HG02852 (cell line): ENCODE results near the gene RAB43.

Source experiments
- ATAC-seq: cut with Tn5 transposase; IDR thresholded peaks from one replicate; pipeline ENCODE4 v1.9.1; 2021; ENCODE audit warnings: mild to moderate bottlenecking, moderate library complexity; ENCODE audit not compliant: unreplicated experiment

The RAB43 gene

DNA sequence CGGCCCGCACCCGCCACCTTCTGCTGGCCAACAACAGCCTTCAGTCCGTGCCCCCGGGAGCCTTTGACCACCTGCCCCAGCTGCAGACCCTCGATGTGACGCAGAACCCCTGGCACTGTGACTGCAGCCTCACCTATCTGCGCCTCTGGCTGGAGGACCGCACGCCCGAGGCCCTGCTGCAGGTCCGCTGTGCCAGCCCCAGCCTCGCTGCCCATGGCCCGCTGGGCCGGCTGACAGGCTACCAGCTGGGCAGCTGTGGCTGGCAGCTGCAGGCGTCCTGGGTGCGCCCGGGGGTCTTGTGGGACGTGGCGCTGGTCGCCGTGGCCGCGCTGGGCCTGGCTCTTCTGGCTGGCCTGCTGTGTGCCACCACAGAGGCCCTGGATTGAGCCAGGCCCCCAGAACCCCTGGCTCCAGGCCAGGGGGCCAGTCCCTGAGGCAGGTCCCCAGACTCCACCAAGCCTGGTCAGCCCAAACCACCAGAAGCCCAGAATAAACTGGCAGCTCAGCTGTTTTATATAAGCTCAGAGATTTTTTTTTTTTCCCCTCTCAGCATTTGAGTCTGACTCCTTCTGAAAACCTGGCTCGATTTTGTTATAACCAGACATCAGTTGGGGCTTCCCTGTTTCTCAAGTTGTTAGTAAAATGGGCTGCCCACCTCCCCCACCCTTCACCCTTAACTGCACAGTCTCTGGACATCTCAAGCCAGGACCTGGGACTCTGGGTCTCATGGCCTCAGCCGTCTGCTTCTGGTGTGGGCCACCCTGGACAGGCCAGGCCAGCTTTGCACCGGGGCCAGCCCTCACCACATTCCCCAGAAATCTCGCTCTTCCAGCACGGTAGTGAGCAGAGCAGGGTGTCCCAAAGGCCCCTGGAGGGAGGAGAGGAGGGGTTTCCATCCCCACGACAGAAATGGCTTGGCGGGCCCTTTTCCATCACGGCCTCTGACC is 59.4 kb downstream of the RAB43 start:
- ATAC-seq = no peak

GRCh38 chr3:129061023-129061887 is 60.3 kb downstream of the RAB43 start:
- ATAC-seq = no peak

DNA sequence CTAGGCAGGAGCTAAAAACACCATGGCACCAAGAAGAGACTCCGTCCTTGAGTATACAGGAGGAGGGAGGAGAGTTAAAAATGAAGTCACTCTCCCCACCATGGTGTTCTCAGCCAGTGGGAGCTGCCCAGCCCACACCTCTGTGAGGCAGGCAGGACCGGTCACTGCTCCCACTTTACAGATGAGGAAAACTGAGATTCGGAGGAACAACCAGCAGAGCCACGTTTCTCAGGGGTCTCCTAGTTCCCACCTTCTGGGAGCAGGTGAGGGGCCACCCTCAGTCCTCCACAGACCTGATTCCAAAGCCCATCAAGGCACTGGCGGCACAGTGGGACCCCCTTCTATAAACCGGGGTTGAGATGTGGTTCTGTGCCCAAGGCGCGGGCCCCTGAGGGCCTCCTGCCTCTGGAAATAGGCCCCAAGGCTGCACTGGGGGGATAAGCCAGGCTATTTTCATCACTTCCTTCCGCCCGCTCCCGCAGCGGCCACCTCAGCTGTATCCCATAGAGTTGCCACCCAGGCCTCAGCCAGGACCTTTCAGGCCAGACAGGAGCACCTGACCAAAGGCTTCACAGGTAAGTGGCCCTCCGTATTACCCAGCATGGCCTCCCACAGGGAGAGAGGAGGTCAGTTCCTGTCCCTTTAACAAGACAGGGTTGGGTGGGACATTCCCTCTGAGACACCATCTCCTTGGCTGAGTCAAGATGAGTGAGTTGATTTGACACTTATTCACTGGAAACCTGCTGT is 61.2 kb downstream of the RAB43 start, which contains the start of gene GP9:
TSS of gene GP9 (plus strand) at position 504 of the 747 bp plus-strand sequence. CDS start 961 bp downstream, outside the sequence.
- no peak for ATAC-seq

DNA sequence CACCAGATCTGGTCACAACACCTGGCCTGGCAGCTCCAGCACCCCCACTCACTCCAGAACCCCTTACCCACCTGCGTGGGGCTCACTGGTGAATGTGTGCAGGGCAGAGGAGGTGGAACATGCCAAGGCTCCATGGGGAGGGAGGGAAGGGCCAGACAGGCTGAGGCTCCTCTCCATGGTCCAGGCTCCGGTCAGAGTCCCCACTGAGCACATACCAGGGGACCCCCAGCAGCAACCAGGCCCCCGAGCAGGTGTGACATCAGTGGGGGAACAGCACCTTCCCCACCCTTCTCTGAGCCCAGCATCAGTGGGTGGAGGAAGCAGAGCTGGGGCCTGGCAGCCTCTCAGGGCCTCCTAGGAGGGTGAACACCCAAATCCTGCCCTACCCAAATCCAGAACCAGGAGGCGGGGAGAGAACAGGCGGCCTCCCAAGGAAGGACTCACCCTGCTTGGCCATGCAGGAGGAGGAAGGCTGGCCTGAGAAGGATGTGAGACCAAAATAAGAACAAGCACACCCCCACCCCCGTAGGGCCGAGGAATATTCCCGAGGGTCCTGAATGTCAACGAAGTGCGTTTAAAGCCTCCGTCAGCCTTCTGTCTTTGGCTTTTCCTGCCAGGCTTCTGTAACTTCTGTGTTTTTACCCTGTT is 62.2 kb downstream of the RAB43 start:
- no peak for ATAC-seq

DNA sequence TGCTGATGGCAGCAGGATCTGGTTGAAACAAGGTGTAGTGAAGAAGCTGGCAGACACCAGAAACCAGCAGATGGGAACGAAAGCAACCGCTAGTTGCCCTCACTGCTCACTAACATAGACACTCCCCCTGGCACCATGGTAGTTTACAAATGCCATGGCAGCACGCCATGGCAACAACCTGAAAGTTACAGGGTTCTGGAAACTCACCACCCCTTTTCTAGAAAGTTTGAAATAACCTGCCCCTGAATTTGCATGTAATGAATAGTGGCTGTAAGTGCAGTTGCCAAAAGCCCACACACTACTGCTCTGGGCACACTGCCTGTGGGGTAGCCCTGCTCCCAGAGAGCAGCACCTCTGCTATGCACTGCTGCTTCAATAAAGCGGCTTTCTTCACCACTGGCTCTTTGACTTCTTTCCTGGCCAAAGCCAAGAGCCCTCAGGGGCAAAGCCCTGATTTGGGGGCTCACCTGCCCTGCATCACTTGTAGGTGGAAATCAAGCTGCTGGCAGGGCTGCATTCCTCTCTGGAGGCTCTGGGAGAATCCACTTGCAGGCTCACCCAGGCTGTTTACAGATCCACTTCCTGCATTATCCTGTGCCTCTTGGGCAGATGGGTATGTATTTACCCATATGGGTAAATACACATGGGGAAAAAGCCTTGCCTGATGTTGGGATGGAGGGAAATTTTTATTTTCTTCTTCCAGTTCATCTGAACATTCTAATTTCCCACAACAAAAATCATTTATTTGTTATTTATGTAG is 63.0 kb downstream of the RAB43 start:
- ATAC-seq = no peak

DNA sequence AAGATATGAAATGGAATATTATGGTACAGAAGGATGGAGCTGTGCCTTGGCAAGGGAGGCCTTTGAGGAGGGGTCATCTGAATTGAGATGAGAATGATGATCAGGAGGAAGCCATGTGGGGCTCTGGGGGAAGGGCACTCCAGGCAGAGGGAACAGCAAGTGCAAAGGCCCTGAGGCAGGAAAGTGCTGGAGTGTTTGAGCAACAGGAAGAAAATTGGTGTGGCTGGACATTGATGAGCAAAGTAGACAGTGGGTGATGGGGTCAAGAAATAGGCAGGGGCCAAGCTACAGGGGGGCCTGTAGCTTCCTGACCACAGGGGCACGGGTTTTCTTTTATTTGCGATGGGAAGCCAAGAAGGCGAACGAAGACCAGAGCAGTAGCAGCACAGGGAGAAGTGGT is 64.4 kb downstream of the RAB43 start:
- ATAC-seq = no peak

GRCh38 chr3:129056451-129057173 is 65.0 kb downstream of the RAB43 start:
- no peak for ATAC-seq

- ATAC-seq = no peak
Measured at GRCh38 chr3:129054605-129055104, 66.9 kb downstream of the RAB43 start.

- ATAC-seq = no peak
Measured at GRCh38 chr3:129052675-129053074, 68.9 kb downstream of the RAB43 start.

GRCh38 chr3:129051871-129052340 is 69.7 kb downstream of the RAB43 start:
- ATAC-seq = no peak

GRCh38 chr3:129050556-129051295 is 70.9 kb downstream of the RAB43 start:
- ATAC-seq = no peak

GRCh38 chr3:129047553-129047839 is 74.1 kb downstream of the RAB43 start:
- ATAC-seq = no peak

DNA sequence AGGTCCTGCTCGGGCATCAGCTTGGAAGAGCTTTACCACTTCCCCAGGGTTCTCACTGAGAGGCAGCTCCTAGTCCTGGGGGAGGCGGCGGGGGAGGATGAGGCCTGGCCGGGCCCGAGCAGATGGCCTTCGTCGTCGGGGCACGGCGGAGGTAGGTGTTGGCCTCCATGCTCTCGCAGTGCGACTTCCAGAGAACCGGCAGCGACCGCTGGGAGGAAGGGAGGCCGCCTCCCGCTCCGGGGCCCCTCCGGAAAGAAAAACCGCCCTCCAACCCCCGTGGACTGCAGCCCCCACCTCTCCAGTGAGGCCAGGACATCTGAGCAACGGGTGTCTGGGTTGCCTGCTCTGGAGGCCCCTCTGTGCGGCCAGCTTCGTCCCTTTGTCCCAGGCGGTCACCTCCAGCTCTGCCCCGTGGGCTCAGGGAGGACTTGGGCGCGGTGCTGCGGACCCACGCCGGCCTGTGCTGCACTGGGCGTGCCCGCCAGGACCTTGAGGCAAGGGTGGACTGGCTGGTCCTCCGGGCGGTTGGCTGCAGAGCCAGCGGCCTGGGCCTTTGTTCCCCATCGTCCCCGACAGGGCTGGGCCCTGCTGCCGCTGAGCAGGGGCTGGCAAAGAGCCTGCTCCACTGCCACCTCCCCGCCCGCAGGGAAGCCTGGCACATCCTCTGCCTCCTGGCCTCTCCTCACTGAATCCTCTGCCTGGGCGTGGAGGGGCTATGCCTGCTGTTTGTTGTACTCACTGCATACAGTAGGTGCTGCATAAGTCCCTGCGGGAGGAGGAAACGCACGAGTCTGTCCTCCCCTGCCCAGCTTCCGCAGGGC is 74.7 kb downstream of the RAB43 start:
- no peak for ATAC-seq

DNA sequence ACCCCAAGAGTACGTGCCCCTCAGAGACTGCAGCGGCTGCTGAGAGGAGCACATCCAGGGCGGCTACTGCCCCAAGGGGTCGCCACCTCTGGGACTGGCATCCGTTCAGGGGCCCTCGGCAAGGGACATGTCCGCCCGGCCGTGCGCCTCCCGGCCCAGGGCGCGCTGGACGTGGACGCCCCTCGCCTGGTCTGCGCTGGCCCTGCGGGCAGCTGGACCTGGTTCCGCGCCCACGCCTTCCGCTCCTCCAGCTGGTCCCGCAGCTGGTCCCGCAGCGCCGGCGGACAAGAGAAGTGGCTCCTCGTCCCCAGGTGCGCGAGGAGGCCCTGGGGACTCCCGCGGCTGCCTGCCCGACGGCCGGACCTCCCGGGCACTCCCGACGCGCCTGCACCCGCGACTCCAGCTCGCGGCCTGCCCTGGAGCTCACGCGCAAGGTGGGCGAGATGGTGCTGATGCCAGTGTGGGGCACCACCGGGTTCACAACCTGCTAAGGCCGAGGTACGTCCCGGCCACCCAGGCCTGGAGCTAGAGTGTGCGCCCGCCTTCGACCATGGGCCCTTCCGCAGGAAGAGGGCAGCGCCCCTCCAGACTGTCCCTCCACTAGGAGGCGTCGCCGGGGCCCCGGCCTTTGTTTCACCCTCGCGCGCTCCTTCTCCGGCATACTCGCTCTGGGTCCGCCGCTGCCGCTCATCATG is 75.4 kb downstream of the RAB43 start:
- ATAC-seq = no peak

DNA sequence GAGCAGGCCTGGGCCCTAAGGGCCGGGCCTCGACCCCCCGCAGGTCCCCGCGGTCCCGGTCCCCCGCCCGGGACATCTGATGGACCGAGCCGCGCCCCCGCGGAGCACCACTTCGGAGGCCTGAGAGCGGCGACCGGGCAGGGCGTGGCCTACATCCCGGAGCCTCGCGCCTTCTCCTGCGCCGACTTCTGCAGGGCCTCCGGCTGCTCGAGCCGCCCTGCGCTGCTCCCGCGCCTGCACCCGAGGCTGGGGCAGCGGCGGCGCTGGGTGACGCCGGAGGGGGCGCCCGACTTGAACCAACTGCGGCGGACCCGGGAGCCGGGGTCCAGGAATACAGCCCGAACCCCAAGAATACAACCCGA is 75.9 kb downstream of the RAB43 start:
- ATAC-seq = no peak

GRCh38 chr3:129040579-129041300 is 80.9 kb downstream of the RAB43 start:
- ATAC-seq = no peak
